Measurements from ENCODE around the gene SCN1A. TPM values are rescaled to one million over a fixed set of nuclear protein-coding genes. Genes with fewer than 3 reads are reported as not detected.

The SCN1A gene
- total and polyA plus RNA-seq, 2 of the 13 experiments (the other 11 are each of a cell fraction or from before 2014, with no cell fraction given), result 19.9 to 39.4 TPM

DNA sequence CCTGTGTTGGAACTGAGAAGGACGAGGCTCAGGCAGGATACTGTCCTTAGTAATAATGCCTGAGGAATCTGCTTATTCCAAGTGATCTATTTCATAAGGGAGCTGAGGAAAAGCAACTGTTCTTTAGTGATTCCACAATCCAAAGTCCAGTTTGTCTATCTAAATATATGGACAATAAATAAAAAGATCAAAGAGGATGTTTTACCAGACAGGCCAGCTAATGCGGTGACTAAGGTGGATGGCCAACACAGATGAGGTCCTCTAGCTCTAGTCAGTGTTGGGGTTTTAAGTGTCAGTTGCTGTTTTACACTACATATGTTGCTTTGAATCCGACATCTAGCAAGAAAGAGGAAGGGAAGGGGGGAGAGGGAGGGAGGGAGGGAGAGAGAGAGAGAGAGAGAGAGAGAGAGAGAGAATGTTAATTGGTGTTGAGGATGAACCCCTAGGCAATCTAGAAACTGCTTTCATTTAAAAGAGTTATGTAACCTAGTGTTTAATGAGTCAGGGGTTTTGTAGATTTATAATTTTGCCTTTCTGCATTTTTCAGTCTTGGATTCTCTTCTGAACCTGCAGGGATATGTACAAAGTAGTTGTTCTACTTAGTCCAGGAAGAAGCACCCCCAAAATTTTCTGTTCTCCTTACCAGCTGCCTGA is 27.0 kb upstream of the SCN1A start (continued):
- TF ChIP-seq, protein P1, sequence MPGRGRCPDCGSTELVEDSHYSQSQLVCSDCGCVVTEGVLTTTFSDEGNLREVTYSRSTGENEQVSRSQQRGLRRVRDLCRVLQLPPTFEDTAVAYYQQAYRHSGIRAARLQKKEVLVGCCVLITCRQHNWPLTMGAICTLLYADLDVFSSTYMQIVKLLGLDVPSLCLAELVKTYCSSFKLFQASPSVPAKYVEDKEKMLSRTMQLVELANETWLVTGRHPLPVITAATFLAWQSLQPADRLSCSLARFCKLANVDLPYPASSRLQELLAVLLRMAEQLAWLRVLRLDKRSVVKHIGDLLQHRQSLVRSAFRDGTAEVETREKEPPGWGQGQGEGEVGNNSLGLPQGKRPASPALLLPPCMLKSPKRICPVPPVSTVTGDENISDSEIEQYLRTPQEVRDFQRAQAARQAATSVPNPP (CRISPR knock-in tag; IDR thresholded peaks at IDR 0.05), result no peak
- TF ChIP-seq NR2F6 (IDR thresholded peaks at IDR 0.05), result no peak
- no peak for TF ChIP-seq NR2F6 (CRISPR knock-in tag; IDR thresholded peaks at IDR 0.05)
- TF ChIP-seq EHMT2 (IDR thresholded peaks at IDR 0.05; ENCODE audit: borderline replicate concordance, low read depth, low read length), result 0 out of 2 replicates have a peak, but pooled peaks have one; percentile 58
- no peak for TF ChIP-seq ZFP41 (CRISPR knock-in tag; IDR thresholded peaks at IDR 0.05; ENCODE audit: borderline replicate concordance)
- TF ChIP-seq ASH2L (IDR thresholded peaks at IDR 0.05; ENCODE audit: insufficient read length, low read depth, low read length), result peak; percentile 74
- TF ChIP-seq AHR (CRISPR knock-in tag; IDR thresholded peaks at IDR 0.05), result no peak
- no peak for TF ChIP-seq ZNF205 (CRISPR knock-in tag; IDR thresholded peaks at IDR 0.05)
- TF ChIP-seq, protein P2, sequence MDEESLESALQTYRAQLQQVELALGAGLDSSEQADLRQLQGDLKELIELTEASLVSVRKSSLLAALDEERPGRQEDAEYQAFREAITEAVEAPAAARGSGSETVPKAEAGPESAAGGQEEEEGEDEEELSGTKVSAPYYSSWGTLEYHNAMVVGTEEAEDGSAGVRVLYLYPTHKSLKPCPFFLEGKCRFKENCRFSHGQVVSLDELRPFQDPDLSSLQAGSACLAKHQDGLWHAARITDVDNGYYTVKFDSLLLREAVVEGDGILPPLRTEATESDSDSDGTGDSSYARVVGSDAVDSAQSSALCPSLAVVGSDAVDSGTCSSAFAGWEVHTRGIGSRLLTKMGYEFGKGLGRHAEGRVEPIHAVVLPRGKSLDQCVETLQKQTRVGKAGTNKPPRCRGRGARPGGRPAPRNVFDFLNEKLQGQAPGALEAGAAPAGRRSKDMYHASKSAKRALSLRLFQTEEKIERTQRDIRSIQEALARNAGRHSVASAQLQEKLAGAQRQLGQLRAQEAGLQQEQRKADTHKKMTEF (CRISPR knock-in tag; IDR thresholded peaks at IDR 0.05), result peak; percentile 28; the same call in 1 of the 2 replicates
- no peak; the same call in 1 of the 2 replicates for TF ChIP-seq RXRB (CRISPR knock-in tag; IDR thresholded peaks at IDR 0.05; ENCODE audit: borderline replicate concordance)
- TF ChIP-seq SALL2 (CRISPR knock-in tag; IDR thresholded peaks at IDR 0.05), result no peak
- TF ChIP-seq, protein P3, sequence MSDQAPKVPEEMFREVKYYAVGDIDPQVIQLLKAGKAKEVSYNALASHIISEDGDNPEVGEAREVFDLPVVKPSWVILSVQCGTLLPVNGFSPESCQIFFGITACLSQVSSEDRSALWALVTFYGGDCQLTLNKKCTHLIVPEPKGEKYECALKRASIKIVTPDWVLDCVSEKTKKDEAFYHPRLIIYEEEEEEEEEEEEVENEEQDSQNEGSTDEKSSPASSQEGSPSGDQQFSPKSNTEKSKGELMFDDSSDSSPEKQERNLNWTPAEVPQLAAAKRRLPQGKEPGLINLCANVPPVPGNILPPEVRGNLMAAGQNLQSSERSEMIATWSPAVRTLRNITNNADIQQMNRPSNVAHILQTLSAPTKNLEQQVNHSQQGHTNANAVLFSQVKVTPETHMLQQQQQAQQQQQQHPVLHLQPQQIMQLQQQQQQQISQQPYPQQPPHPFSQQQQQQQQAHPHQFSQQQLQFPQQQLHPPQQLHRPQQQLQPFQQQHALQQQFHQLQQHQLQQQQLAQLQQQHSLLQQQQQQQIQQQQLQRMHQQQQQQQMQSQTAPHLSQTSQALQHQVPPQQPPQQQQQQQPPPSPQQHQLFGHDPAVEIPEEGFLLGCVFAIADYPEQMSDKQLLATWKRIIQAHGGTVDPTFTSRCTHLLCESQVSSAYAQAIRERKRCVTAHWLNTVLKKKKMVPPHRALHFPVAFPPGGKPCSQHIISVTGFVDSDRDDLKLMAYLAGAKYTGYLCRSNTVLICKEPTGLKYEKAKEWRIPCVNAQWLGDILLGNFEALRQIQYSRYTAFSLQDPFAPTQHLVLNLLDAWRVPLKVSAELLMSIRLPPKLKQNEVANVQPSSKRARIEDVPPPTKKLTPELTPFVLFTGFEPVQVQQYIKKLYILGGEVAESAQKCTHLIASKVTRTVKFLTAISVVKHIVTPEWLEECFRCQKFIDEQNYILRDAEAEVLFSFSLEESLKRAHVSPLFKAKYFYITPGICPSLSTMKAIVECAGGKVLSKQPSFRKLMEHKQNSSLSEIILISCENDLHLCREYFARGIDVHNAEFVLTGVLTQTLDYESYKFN (CRISPR knock-in tag; conservative IDR thresholded peaks at IDR 0.05), result peak; percentile 76
- no peak for TF ChIP-seq PPARG (CRISPR knock-in tag; conservative IDR thresholded peaks at IDR 0.05)
- TF ChIP-seq GPN1 (CRISPR knock-in tag; IDR thresholded peaks at IDR 0.05; ENCODE audit: borderline replicate concordance), result no peak
- peak; percentile 28; the same call in 1 of the 2 replicates for TF ChIP-seq TBX2 (CRISPR knock-in tag; IDR thresholded peaks at IDR 0.05; ENCODE audit: borderline replicate concordance)
- no peak for TF ChIP-seq ZFY (CRISPR knock-in tag; IDR thresholded peaks at IDR 0.05)
- TF ChIP-seq ZNF251 (CRISPR knock-in tag; IDR thresholded peaks at IDR 0.05), result no peak
- TF ChIP-seq, protein P4, sequence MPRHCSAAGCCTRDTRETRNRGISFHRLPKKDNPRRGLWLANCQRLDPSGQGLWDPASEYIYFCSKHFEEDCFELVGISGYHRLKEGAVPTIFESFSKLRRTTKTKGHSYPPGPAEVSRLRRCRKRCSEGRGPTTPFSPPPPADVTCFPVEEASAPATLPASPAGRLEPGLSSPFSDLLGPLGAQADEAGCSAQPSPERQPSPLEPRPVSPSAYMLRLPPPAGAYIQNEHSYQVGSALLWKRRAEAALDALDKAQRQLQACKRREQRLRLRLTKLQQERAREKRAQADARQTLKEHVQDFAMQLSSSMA (CRISPR knock-in tag; IDR thresholded peaks at IDR 0.05), result no peak
- TF ChIP-seq ZNF616 (CRISPR knock-in tag; IDR thresholded peaks at IDR 0.05; ENCODE audit: low read depth), result no peak
- peak; percentile 78 for TF ChIP-seq HNF4A (CRISPR knock-in tag; IDR thresholded peaks at IDR 0.05)
- TF ChIP-seq RBFOX2 (IDR thresholded peaks at IDR 0.05; ENCODE audit: low read depth, low read length), result peak; percentile 31; the same call in 1 of the 2 replicates
- TF ChIP-seq SNRNP70 (IDR thresholded peaks at IDR 0.05; ENCODE audit: low read depth, low read length), result no peak
- TF ChIP-seq, protein P5, sequence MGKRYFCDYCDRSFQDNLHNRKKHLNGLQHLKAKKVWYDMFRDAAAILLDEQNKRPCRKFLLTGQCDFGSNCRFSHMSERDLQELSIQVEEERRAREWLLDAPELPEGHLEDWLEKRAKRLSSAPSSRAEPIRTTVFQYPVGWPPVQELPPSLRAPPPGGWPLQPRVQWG (CRISPR knock-in tag; IDR thresholded peaks at IDR 0.05; ENCODE audit: borderline replicate concordance, low read depth), result no peak
- TF ChIP-seq ISL2 (CRISPR knock-in tag; IDR thresholded peaks at IDR 0.05), result peak; percentile 69; the same call in 1 of the 2 replicates
- peak; percentile 72 for TF ChIP-seq FOXA3 (CRISPR knock-in tag; IDR thresholded peaks at IDR 0.05)
